Parathyroid adenoma (tissue), 2 donors: ENCODE measurements around the gene GALNT9.

Source experiments
- H2AFZ ChIP-seq: fragments of 300-600 bp; sonication (generic); one replicate; pipeline ENCODE4 v1.7.0; 2017; ENCODE audit warnings: antibody characterized with exemption, mild to moderate bottlenecking
- H3K27ac ChIP-seq: fragments of 300-600 bp; sonication (generic); one replicate; pipeline ENCODE4 v1.7.0; 2017
- H3K27me3 ChIP-seq: fragments of 300-600 bp; sonication (generic); one replicate; pipeline ENCODE4 v1.7.0; 2017; ENCODE audit warnings: low read length; ENCODE audit not compliant: control insufficient read depth, insufficient read depth
- H3K36me3 ChIP-seq: fragments of 300-600 bp; sonication (generic); one replicate; pipeline ENCODE4 v1.7.0; 2017; ENCODE audit warnings: low read length; ENCODE audit not compliant: control insufficient read depth, insufficient read depth
- H3K4me1 ChIP-seq: fragments of 300-600 bp; sonication (generic); one replicate; pipeline ENCODE4 v1.7.0; 2017; ENCODE audit warnings: control low read depth
- H3K4me2 ChIP-seq: fragments of 300-600 bp; sonication (generic); one replicate; pipeline ENCODE4 v1.7.0; 2017; ENCODE audit warnings: low read length
- H3K4me3 ChIP-seq: fragments of 300-600 bp; sonication (generic); one replicate; pipeline ENCODE4 v1.7.0; 2017; ENCODE audit warnings: low read depth, low read length
- H3K79me2 ChIP-seq: fragments of 300-600 bp; sonication (generic); one replicate; pipeline ENCODE4 v1.7.0; 2017; ENCODE audit warnings: control low read depth
- H3K9ac ChIP-seq: fragments of 300-600 bp; sonication (generic); one replicate; pipeline ENCODE4 v1.7.0; 2017; ENCODE audit warnings: mild to moderate bottlenecking
- H3K9me3 ChIP-seq: fragments of 300-600 bp; sonication (generic); one replicate; pipeline ENCODE4 v1.7.0; 2017; ENCODE audit warnings: low read length; ENCODE audit not compliant: control insufficient read depth
- TF ChIP-seq, protein P1 (sequence below): fragments of 300-600 bp; sonication (generic); IDR thresholded peaks from one replicate; pipeline ENCODE4 v1.7.0; 2017; ENCODE audit warnings: antibody characterized with exemption, mild to moderate bottlenecking
- donor health status: primary hyperparathyroidism.

Gene GALNT9

DNA sequence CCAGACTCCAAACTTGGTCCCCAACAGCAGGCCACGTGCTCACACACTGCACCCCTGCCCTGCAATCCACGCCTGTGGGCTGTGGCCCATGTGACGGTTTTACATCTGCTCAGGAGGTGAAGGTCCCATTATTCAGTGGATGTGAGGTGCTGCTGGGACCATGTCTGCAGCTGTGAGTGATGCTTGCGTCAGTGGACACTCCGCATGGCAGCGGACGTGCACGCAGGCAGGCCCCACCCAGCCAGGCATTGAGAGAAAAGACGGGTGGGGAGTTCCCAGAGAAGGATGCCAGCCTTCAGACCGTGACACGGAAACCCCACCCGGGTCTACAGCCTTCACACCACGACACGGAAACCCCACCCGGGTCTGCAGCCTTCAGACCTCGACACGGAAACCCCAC lies 117.6 kb downstream of the GALNT9 start:
- TF ChIP-seq, protein P1, sequence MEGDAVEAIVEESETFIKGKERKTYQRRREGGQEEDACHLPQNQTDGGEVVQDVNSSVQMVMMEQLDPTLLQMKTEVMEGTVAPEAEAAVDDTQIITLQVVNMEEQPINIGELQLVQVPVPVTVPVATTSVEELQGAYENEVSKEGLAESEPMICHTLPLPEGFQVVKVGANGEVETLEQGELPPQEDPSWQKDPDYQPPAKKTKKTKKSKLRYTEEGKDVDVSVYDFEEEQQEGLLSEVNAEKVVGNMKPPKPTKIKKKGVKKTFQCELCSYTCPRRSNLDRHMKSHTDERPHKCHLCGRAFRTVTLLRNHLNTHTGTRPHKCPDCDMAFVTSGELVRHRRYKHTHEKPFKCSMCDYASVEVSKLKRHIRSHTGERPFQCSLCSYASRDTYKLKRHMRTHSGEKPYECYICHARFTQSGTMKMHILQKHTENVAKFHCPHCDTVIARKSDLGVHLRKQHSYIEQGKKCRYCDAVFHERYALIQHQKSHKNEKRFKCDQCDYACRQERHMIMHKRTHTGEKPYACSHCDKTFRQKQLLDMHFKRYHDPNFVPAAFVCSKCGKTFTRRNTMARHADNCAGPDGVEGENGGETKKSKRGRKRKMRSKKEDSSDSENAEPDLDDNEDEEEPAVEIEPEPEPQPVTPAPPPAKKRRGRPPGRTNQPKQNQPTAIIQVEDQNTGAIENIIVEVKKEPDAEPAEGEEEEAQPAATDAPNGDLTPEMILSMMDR = no peak
- Histone ChIP-seq H3K9ac (no peak overlapping the region), H3K4me3 (no peak overlapping the region), H3K36me3 (no peaks in the 10 kb centered on the region), H3K27ac (no peak overlapping the region), H3K9me3 (no peaks in the 10 kb centered on the region), H3K79me2 (no peaks in the 10 kb centered on the region), H3K4me2 (no peak overlapping the region), H3K27me3 (peaks cover 3% of the 10 kb centered on the region), H3K4me1 (no peaks in the 10 kb centered on the region), H2AFZ (no peak overlapping the region)

DNA sequence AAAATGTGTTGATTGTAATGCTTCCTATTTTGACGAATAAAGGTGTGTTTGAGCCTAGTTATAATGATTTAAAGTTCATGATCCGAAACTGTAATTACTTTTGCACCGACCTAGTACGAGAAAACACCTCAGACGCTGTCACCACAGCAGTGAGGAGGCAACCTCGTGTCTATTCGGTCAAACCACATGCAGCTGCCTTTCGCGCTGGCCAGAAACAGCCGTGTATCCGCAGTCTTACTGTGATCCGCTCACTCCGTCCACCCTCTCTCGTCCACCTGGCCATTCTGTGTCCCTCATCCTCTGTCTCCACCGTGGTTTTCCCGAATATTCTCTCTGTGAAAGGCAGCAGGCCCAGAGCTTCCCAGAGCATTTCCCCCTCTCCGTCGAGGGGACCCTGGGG lies 118.1 kb downstream of the GALNT9 start:
- Histone ChIP-seq H2AFZ (no peak overlapping the region), H3K79me2 (no peaks in the 10 kb centered on the region), H3K27ac (no peak overlapping the region), H3K9me3 (no peaks in the 10 kb centered on the region), H3K4me2 (no peak overlapping the region), H3K27me3 (peaks cover 3% of the 10 kb centered on the region), H3K9ac (no peak overlapping the region), H3K36me3 (no peaks in the 10 kb centered on the region), H3K4me1 (peaks cover 4% of the 10 kb centered on the region), H3K4me3 (no peak overlapping the region)
- TF ChIP-seq, protein P1 = no peak

DNA sequence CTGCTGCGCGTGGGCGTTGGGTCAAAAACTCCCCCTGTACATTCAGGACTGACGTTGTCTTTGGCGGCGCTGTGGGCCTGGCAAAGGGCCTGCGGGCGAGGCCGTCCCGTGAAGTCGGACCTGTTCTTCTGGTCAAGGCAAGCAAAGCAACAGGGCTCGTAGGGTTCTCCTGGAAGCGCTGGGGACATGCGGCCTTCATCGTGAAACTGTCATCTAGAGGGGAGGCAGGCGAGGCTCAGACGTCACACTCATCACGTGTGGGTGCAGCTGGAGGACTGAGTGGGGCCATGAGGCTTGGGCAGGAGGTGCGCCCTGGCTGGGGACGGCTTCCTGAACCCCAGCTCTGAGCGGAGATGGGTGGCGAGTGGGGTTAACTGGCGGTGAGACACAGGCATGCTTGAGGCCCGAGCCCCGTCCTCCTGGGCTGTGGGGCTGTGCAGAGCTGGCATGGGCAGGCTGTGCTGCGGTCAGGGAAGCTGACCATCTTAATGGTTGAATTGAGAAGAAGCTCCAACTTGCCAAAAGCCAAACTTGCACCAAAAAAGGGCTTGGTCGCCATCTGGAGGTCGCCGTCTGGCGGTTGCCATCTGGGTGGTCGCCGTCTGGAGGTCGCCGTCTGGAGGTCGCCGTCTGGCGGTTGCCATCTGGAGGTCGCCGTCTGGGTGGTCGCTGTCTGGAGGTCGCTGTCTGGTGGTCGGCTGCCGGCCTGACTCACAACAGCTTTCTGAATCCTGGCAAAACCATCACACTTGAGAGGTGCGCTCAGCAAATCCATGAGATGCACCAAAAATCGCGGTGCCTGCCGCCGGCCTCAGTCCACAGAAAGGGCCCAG lies 119.0 kb downstream of the GALNT9 start:
- H3K27me3 ChIP-seq = peaks cover 3% of the 10 kb centered on the region
- no peak overlapping the region for H3K4me2 ChIP-seq
- TF ChIP-seq, protein P1 = no peak

DNA sequence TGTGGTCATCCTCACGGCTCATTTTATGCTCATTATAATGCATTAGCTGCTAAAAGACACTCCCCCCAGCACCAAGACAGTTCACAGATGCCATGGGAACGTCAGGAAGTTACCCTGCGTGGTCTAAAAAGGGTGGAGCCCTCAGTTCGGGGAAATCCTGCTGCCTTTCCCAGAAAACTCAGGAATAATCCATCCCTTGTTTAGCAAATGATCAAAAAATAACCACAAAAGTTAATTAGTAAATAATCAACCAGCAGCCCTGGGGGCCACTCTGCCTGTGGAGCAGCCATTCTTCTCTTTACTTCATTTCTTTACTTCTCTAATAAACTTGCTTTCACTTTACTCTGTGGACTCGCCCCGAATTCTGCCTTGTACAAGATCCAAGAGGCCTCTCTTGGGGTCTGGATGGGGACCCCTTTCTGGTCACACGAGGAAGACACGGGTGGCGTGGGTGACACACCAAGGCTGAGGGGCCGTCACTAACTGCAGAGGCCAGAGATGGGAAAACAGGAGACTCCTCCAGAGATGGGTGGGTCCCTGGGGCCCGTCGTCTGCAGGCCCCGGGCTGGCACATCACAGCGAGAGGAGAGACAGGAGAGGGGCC lies 119.7 kb downstream of the GALNT9 start:
- Histone ChIP-seq H3K4me1 (peaks cover 11% of the 10 kb centered on the region), H3K9me3 (no peaks in the 10 kb centered on the region), H3K4me2 (no peak overlapping the region), H3K79me2 (no peaks in the 10 kb centered on the region), H3K4me3 (no peak overlapping the region), H3K27me3 (peaks cover 3% of the 10 kb centered on the region), H3K9ac (no peak overlapping the region), H2AFZ (no peak overlapping the region), H3K36me3 (no peaks in the 10 kb centered on the region), H3K27ac (no peak overlapping the region)
- TF ChIP-seq, protein P1 = no peak

More for the DNA sequence above, 119.0 kb downstream of the GALNT9 start:
- Histone ChIP-seq H3K27ac (no peak overlapping the region), H3K4me3 (no peak overlapping the region), H3K36me3 (no peaks in the 10 kb centered on the region), H3K9ac (no peak overlapping the region), H3K9me3 (no peaks in the 10 kb centered on the region), H3K79me2 (no peaks in the 10 kb centered on the region), H3K4me1 (peaks cover 11% of the 10 kb centered on the region), H2AFZ (no peak overlapping the region)
